Fibroblast of lung (primary cell): ENCODE results near the gene CHI3L2. TPM values are rescaled to one million over a fixed set of nuclear protein-coding genes. Genes with fewer than 3 reads are reported as not detected.

Experiments
- DNase-seq, 2 donors: peaks; one replicate each; pipeline versions ENCODE4 v3.0.0 to v3.0.0-alpha.2; 2010; ENCODE audit warnings: low read depth in 2 of 2
- H2AFZ ChIP-seq: 2 replicates; pipeline ENCODE4 v1.5.1; 2012; ENCODE audit warnings: low read length, control low read depth, inconsistent platforms
- H3K27ac ChIP-seq: 2 replicates; pipeline ENCODE4 v1.5.1; 2011; ENCODE audit warnings: low read length, control low read depth; ENCODE audit not compliant: insufficient read depth
- H3K27me3 ChIP-seq: 2 replicates; pipeline ENCODE4 v1.5.1; 2011; ENCODE audit warnings: mild to moderate bottlenecking, low read length; ENCODE audit not compliant: control insufficient read depth, insufficient read depth
- H3K36me3 ChIP-seq: 2 replicates; pipeline ENCODE4 v1.5.1; 2011; ENCODE audit warnings: low read length; ENCODE audit not compliant: control insufficient read depth, insufficient read depth
- H3K4me1 ChIP-seq: 2 replicates; pipeline ENCODE4 v1.5.1; 2011; ENCODE audit warnings: low read length; ENCODE audit not compliant: control insufficient read depth, insufficient read depth; ENCODE audit errors: extremely low read depth
- H3K4me2 ChIP-seq: 2 replicates; pipeline ENCODE4 v1.5.1; 2011; ENCODE audit warnings: low read length, control low read depth; ENCODE audit not compliant: insufficient read depth; ENCODE audit errors: extremely low read depth
- H3K4me3 ChIP-seq, 4 experiments: fragments of 200-600 bp in 1 of 4; sonication (generic) in 1 of 4; replicated peaks in 1 of 4; 2 replicates each; pipeline ENCODE4 v1.5.1; 2011 to 2016; ENCODE audit warnings: low read length in 4 of 4, low read depth in 3 of 4, mild to moderate bottlenecking in 3 of 4, control low read depth in 2 of 4, inconsistent platforms in 1 of 4, mixed read lengths in 1 of 4; ENCODE audit not compliant: insufficient read depth in 1 of 4; ENCODE audit errors: control extremely low read depth in 1 of 4
- H3K79me2 ChIP-seq: 2 replicates; pipeline ENCODE4 v1.5.1; 2012; ENCODE audit warnings: mild to moderate bottlenecking, low read length, inconsistent platforms; ENCODE audit not compliant: control insufficient read depth, insufficient read depth
- H3K9ac ChIP-seq: 2 replicates; pipeline ENCODE4 v1.5.1; 2011; ENCODE audit warnings: mild to moderate bottlenecking, low read length, control low read depth; ENCODE audit not compliant: insufficient read depth
- H3K9me3 ChIP-seq: 2 replicates; pipeline ENCODE4 v1.5.1; 2012; ENCODE audit warnings: low read depth, low read length; ENCODE audit not compliant: control insufficient read depth, insufficient read depth
- H4K20me1 ChIP-seq: 2 replicates; pipeline ENCODE4 v1.5.1; 2011; ENCODE audit warnings: low read length; ENCODE audit not compliant: control insufficient read depth, insufficient read depth; ENCODE audit errors: extremely low read depth
- CTCF ChIP-seq, 2 donors: IDR thresholded peaks in 1 of 2; conservative IDR thresholded peaks in 1 of 2; 1 replicate in 1 of 2; 2 replicates in 1 of 2; pipeline ENCODE4 v1.5.1; 2011 to 2012; ENCODE audit warnings: low read length in 2 of 2, control low read depth in 1 of 2, inconsistent platforms in 1 of 2, low read depth in 1 of 2, mild to moderate bottlenecking in 1 of 2
- EZH2 ChIP-seq: IDR thresholded peaks from 2 replicates; pipeline ENCODE4 v1.5.1; 2012; ENCODE audit warnings: low read length, control low read depth, mild to moderate bottlenecking; ENCODE audit errors: missing control alignments
- polyA plus RNA-seq, 2 donors: library from polyadenylated mRNA; depleted of rRNA in 1 of 2; stranded (reverse) in 1 of 2; unstranded in 1 of 2; fragments of >200 nt; gene quantifications; 2 replicates each; pipeline ENCODE4 v1.2.1, GENCODE V29; 2011 to 2012; ENCODE audit warnings: missing spikeins in 1 of 2
- total RNA-seq: library from RNA; depleted of rRNA; stranded (reverse); fragments of >200 nt; gene quantifications from 2 replicates; pipeline ENCODE4 v1.2.1, GENCODE V29; 2014

The CHI3L2 gene
- total and polyA plus RNA-seq, 2 donors (not counting 1 experiment from before 2014, with no cell fraction given) = 1.5 to 3.8 TPM

DNA sequence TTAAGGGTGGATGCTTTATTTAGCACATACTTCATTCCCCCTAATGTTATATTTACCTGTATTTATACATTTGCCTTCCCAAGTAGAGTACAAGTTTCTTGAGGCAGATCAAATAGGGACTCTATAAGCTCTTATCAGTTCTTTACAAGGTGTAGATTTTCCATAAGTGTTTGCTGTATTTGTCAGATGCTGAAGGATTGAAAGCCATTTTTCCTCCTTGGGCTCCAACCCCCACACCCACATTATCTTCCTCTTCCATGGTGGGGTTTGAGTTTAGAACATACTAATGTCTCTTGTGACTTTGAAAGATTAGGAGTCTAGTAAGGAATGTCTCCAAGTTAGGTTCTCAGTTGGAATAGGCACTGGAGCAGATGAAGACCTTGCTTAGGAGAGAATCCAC, 2.4 kb upstream of the CHI3L2 start:
- no peak overlapping the region for H3K4me3 ChIP-seq
- H3K4me2 ChIP-seq = no peak overlapping the region
- no peaks in the 10 kb centered on the region for H3K79me2 ChIP-seq
- no peak overlapping the region for H3K9ac ChIP-seq
- H3K4me1 ChIP-seq = no peaks in the 10 kb centered on the region
- TF ChIP-seq CTCF (conservative IDR thresholded peaks at IDR 0.05 in 1 of 2, IDR thresholded peaks at IDR 0.05 in 1 of 2; ENCODE audit: low read depth in 1 of 2, low read length in 2 of 2) (no peak), EZH2 (no peak)
- DNase-seq = no peak
- no peaks in the 10 kb centered on the region for H4K20me1 ChIP-seq
- no peak overlapping the region for H2AFZ ChIP-seq
- no peaks in the 10 kb centered on the region for H3K36me3 ChIP-seq
- H3K27ac ChIP-seq = no peak overlapping the region
- no peaks in the 10 kb centered on the region for H3K27me3 ChIP-seq
- no peaks in the 10 kb centered on the region for H3K9me3 ChIP-seq

GRCh38 chr1:111225717-111226400, 1.7 kb upstream of the CHI3L2 start:
- peak in 1 of 2 donors; percentile 61 for DNase-seq
- H2AFZ ChIP-seq = no peak overlapping the region

More at GRCh38 chr1:111225717-111226400, 1.7 kb upstream of the CHI3L2 start:
- no peaks in the 10 kb centered on the region for H3K27me3 ChIP-seq
- no peaks in the 10 kb centered on the region for H3K4me1 ChIP-seq
- H3K4me3 ChIP-seq = no peak overlapping the region
- TF ChIP-seq EZH2 (no peak), CTCF (conservative IDR thresholded peaks at IDR 0.05 in 1 of 2, IDR thresholded peaks at IDR 0.05 in 1 of 2; ENCODE audit: low read depth in 1 of 2, low read length in 2 of 2) (no peak)
- H3K9ac ChIP-seq = no peak overlapping the region
- H3K4me2 ChIP-seq = no peak overlapping the region
- H3K36me3 ChIP-seq = no peaks in the 10 kb centered on the region
- H3K27ac ChIP-seq = no peak overlapping the region
- no peaks in the 10 kb centered on the region for H4K20me1 ChIP-seq
- H3K9me3 ChIP-seq = no peaks in the 10 kb centered on the region
- no peaks in the 10 kb centered on the region for H3K79me2 ChIP-seq
